Stomach (tissue), 9 donors: ENCODE results near the gene VEGFC. TPM values are rescaled to one million over a fixed set of nuclear protein-coding genes. Genes with fewer than 3 reads are reported as not detected.

Source experiments
- DNase-seq, 2 donors: peaks; one replicate each; pipeline versions ENCODE4 v3.0.0 to v3.0.0-alpha.2; 2013 to 2019
- H3K27ac ChIP-seq, 5 donors: fragments of 200-600 bp in 4 of 5; sonication (generic) in 4 of 5; one replicate each; pipeline ENCODE4 v1.5.1; 2013 to 2019; ENCODE audit warnings: mild to moderate bottlenecking in 1 of 5, moderate library complexity in 1 of 5
- H3K27me3 ChIP-seq, 3 donors: fragments of 200-600 bp; sonication (generic); one replicate each; pipeline ENCODE4 v1.5.1; 2017 to 2019; ENCODE audit warnings: mixed run types in 1 of 3
- H3K36me3 ChIP-seq, 4 donors: fragments of 200-600 bp; sonication (generic); 1 replicate in 3 of 4; 2 replicates in 1 of 4; pipeline ENCODE4 v1.5.1; 2016 to 2019
- H3K4me1 ChIP-seq, 4 donors: fragments of 200-600 bp; sonication (generic); one replicate each; pipeline ENCODE4 v1.5.1; 2016 to 2019
- H3K4me3 ChIP-seq, 4 donors: fragments of 200-600 bp; sonication (generic) in 3 of 4; one replicate each; pipeline ENCODE4 v1.5.1; 2016 to 2019; ENCODE audit warnings: mild to moderate bottlenecking in 1 of 4
- H3K9me3 ChIP-seq, 4 donors: fragments of 200-600 bp; sonication (generic); one replicate each; pipeline ENCODE4 v1.5.1; 2016 to 2019
- CTCF ChIP-seq, 7 experiments: fragments of 450-650 bp in 4 of 7; fragments of 200-600 bp in 3 of 7; sonication (generic) in 3 of 7; IDR thresholded peaks; one replicate each; pipeline ENCODE4 v1.5.1; 2016 to 2019; ENCODE audit warnings: antibody characterized with exemption in 7 of 7, control low read depth in 2 of 7, mild to moderate bottlenecking in 1 of 7
- EP300 ChIP-seq: sonication (generic); formaldehyde crosslinking; IDR thresholded peaks from one replicate; pipeline ENCODE4 v1.6.1; 2017; ENCODE audit warnings: antibody characterized with exemption
- POLR2A ChIP-seq, 4 donors: fragments of 450-650 bp; IDR thresholded peaks; one replicate each; pipeline ENCODE4 v1.6.1; 2016; ENCODE audit warnings: antibody characterized with exemption in 4 of 4, control low read depth in 2 of 4, mild to moderate bottlenecking in 1 of 4, moderate library complexity in 1 of 4
- POLR2AphosphoS5 ChIP-seq, 3 donors: sonication (generic); formaldehyde crosslinking; IDR thresholded peaks; one replicate each; pipeline ENCODE4 v1.6.1; 2016; ENCODE audit warnings: antibody characterized with exemption in 3 of 3
- WGBS, 5 donors: extraction: QIAGEN DNeasy Blood & Tissue Kit in 3 of 5; methylation state at CpG; one replicate each; pipeline versions ENCODE4 v1.1.5 to v1.1.7; 2013 to 2018; 5-methylcytosine and 5-hydroxymethylcytosine counted together
- intact Hi-C: fragments of 100-400 bp; cut with DNase I; formaldehyde crosslinking; loops from one replicate; pipeline ENCODE4 v1.15.1; 2023; ENCODE audit warnings: low total_unique reads
- polyA plus RNA-seq, 3 donors: library from polyadenylated mRNA; stranded (reverse); fragments of 200-250 nt; gene quantifications; one replicate each; pipeline ENCODE4 v1.2.3, GENCODE V29; 2013
- total RNA-seq, 5 donors: library from RNA; depleted of rRNA; stranded (reverse); fragments of >200 nt; gene quantifications; one replicate each; pipeline versions ENCODE4 v1.1.0 to v1.2.3, GENCODE V29; 2014 to 2016
- donor health status: healthy with polysubstance abuse.
- donor health status: Bipolar disorder and iron deficiency.
- donor health status: healthy.

The VEGFC gene
- total and polyA plus RNA-seq, 8 donors, result 0.45 to 6.4 (median 1.3) TPM; not detected in 2

- Histone ChIP-seq H3K4me3 (no peak overlapping the region), H3K27ac (no peak overlapping the region), H3K4me1 (no peaks in the 10 kb centered on the region), H3K36me3 (no peaks in the 10 kb centered on the region), H3K27me3 (no peaks in the 10 kb centered on the region), H3K9me3 (no peaks in the 10 kb centered on the region)
- intact Hi-C loops, result no loop called here
- TF ChIP-seq POLR2AphosphoS5 (IDR thresholded peaks at IDR 0.05), result no peak
- no peak for TF ChIP-seq CTCF (IDR thresholded peaks at IDR 0.05)
- TF ChIP-seq EP300, result no peak
- TF ChIP-seq POLR2A (IDR thresholded peaks at IDR 0.05), result no peak
- 60 to 82% (median 78%) methylated on average over 5 of the region's 5 CpGs for WGBS, 5 donors
- peak in 1 of 2 donors; percentile 5 for DNase-seq
Measured at GRCh38 chr4:176709417-176709816, 83.3 kb downstream of the VEGFC start.

GRCh38 chr4:176708771-176709311 lies 83.9 kb downstream of the VEGFC start:
- Histone ChIP-seq H3K4me3 (no peak overlapping the region), H3K36me3 (no peaks in the 10 kb centered on the region), H3K4me1 (no peaks in the 10 kb centered on the region), H3K27me3 (no peaks in the 10 kb centered on the region), H3K9me3 (no peaks in the 10 kb centered on the region), H3K27ac (no peak overlapping the region)
- intact Hi-C loops, result no loop called here
- DNase-seq, result no peak
- TF ChIP-seq EP300 (no peak), POLR2AphosphoS5 (IDR thresholded peaks at IDR 0.05) (no peak), POLR2A (IDR thresholded peaks at IDR 0.05) (no peak), CTCF (IDR thresholded peaks at IDR 0.05) (no peak)

- H3K36me3 ChIP-seq, result no peaks in the 10 kb centered on the region
- 87 to 93% (median 90%) methylated on average over 5 of the region's 5 CpGs for WGBS, 5 donors
- H3K9me3 ChIP-seq, result no peaks in the 10 kb centered on the region
- H3K27me3 ChIP-seq, result no peaks in the 10 kb centered on the region
- TF ChIP-seq POLR2AphosphoS5 (IDR thresholded peaks at IDR 0.05), result no peak
- TF ChIP-seq CTCF (IDR thresholded peaks at IDR 0.05), result no peak
- no peak for TF ChIP-seq EP300
- intact Hi-C loops, result no loop called here
- H3K27ac ChIP-seq, result no peak overlapping the region
- H3K4me3 ChIP-seq, result no peak overlapping the region
- DNase-seq, result no peak
- H3K4me1 ChIP-seq, result no peaks in the 10 kb centered on the region
Measured at GRCh38 chr4:176690716-176691115, 102.0 kb downstream of the VEGFC start.

GRCh38 chr4:176680668-176681180 lies 112.0 kb downstream of the VEGFC start:
- 51 to 60% (median 55%) methylated on average over 4 of the region's 4 CpGs for WGBS, 5 donors
- peak in 1 of 2 donors; percentile 15 for DNase-seq
- no peak for TF ChIP-seq POLR2A (IDR thresholded peaks at IDR 0.05)
- TF ChIP-seq POLR2AphosphoS5 (IDR thresholded peaks at IDR 0.05), result no peak
- TF ChIP-seq CTCF (IDR thresholded peaks at IDR 0.05), result no peak
- no peak for TF ChIP-seq EP300
- H3K36me3 ChIP-seq, result no peaks in the 10 kb centered on the region
- no peak overlapping the region for H3K27ac ChIP-seq
- no peaks in the 10 kb centered on the region for H3K27me3 ChIP-seq
- intact Hi-C loops, result no loop called here
- H3K4me3 ChIP-seq, result no peak overlapping the region
- peaks cover 0 to 14% (median 2%) of the 10 kb centered on the region in 4 donors for H3K4me1 ChIP-seq
- no peaks in the 10 kb centered on the region for H3K9me3 ChIP-seq
